K562 (cell line): Measurements from ENCODE around the gene MNDA. TPM values are rescaled to one million over a fixed set of nuclear protein-coding genes. Genes with fewer than 3 reads are reported as not detected.

Experiments used
- CEBPG ChIP-seq, 3 experiments: fragments of 200-800 bp in 1 of 3; sonication (Bioruptor generic) in 1 of 3; sonication (generic) in 1 of 3; formaldehyde crosslinking in 1 of 3; IDR thresholded peaks in 2 of 3; conservative IDR thresholded peaks in 1 of 3; 2 replicates each; pipeline versions ENCODE4 v1.6.1 to v1.8.0; 2016 to 2022; ENCODE audit warnings: missing compliant biosample characterization in 2 of 3, missing genetic modification characterization in 2 of 3, mild to moderate bottlenecking in 1 of 3, missing genetic modification reagents in 1 of 3
- CHD4 ChIP-seq: fragments of 200-600 bp; sonication (generic); IDR thresholded peaks from 3 replicates; pipeline ENCODE4 v1.6.1; 2012; ENCODE audit warnings: low read depth, mild to moderate bottlenecking, mixed read lengths, low read length, inconsistent platforms; ENCODE audit not compliant: insufficient read depth, insufficient replicate concordance, poor library complexity, severe bottlenecking
- ETV6 ChIP-seq, 3 experiments: fragments of 150-350 bp in 1 of 3; sonication (generic) in 1 of 3; formaldehyde crosslinking in 1 of 3; IDR thresholded peaks; 2 replicates each; pipeline versions ENCODE4 v1.6.1 to v1.8.0; 2014 to 2022; ENCODE audit warnings: borderline replicate concordance in 2 of 3, low read depth in 2 of 3, antibody characterized with exemption in 1 of 3, low read length in 1 of 3, mild to moderate bottlenecking in 1 of 3, missing genetic modification reagents in 1 of 3
- FOXA3 ChIP-seq, 2 experiments: fragments of 450-650 bp in 1 of 2; sonication (generic) in 1 of 2; formaldehyde crosslinking; IDR thresholded peaks in 1 of 2; conservative IDR thresholded peaks in 1 of 2; 2 replicates each; pipeline versions ENCODE4 v1.4.0 to v1.8.0; 2020 to 2022; ENCODE audit warnings: mild to moderate bottlenecking in 2 of 2, missing genetic modification reagents in 1 of 2
- GTF2B ChIP-seq: IDR thresholded peaks from 2 replicates; pipeline ENCODE4 v1.6.1; 2011; ENCODE audit not compliant: insufficient read length; ENCODE audit errors: extremely low read depth
- NFYB ChIP-seq: IDR thresholded peaks from 2 replicates; pipeline ENCODE4 v1.6.1; 2011; ENCODE audit warnings: mild to moderate bottlenecking, moderate library complexity; ENCODE audit not compliant: insufficient read length; ENCODE audit errors: extremely low read depth
- POLR2AphosphoS5 ChIP-seq: IDR thresholded peaks from 2 replicates; pipeline ENCODE4 v1.6.1; 2011; ENCODE audit warnings: mild to moderate bottlenecking, low read depth, low read length, moderate library complexity; ENCODE audit not compliant: control insufficient read depth, insufficient read depth
- RBM14 ChIP-seq: fragments of 200-400 bp; formaldehyde crosslinking; IDR thresholded peaks from 2 replicates; pipeline ENCODE4 v1.6.1; 2018; ENCODE audit warnings: low read depth, mild to moderate bottlenecking, low read length, moderate library complexity, borderline replicate concordance; ENCODE audit not compliant: insufficient read depth
- RFX1 ChIP-seq: fragments of 450-650 bp; IDR thresholded peaks from 2 replicates; pipeline ENCODE4 v1.6.1; 2016; ENCODE audit warnings: mild to moderate bottlenecking, moderate library complexity
- TCFL5 ChIP-seq: fragments of 250-450 bp; sonication (Bioruptor Pico); conservative IDR thresholded peaks from 2 replicates; pipeline ENCODE4 v1.6.1; 2021; ENCODE audit warnings: mild to moderate bottlenecking, moderate library complexity, matching md5 sums
- ZBTB11 ChIP-seq, 3 experiments: fragments of 200-800 bp in 1 of 3; fragments of 250-450 bp in 1 of 3; fragments of 450-650 bp in 1 of 3; sonication (Bioruptor Pico) in 1 of 3; sonication (Bioruptor generic) in 1 of 3; formaldehyde crosslinking in 1 of 3; IDR thresholded peaks; 2 replicates each; pipeline versions ENCODE4 v1.6.1 to v1.8.0; 2016 to 2022; ENCODE audit warnings: mild to moderate bottlenecking in 2 of 3, missing genetic modification characterization in 2 of 3, missing compliant biosample characterization in 1 of 3, moderate library complexity in 1 of 3
- ZBTB12 ChIP-seq: fragments of 250-450 bp; sonication (Bioruptor Pico); IDR thresholded peaks from 2 replicates; pipeline ENCODE4 v1.4.0; 2020
- ZNF12 ChIP-seq: sonication (generic); formaldehyde crosslinking; IDR thresholded peaks from 2 replicates; pipeline ENCODE4 v1.4.0; 2020; ENCODE audit warnings: mild to moderate bottlenecking, missing genetic modification reagents
- ZNF143 ChIP-seq: sonication (generic); formaldehyde crosslinking; IDR thresholded peaks from 2 replicates; pipeline ENCODE4 v1.9.0; 2022; ENCODE audit warnings: mild to moderate bottlenecking, missing genetic modification reagents
- ZNF165 ChIP-seq: fragments of 250-450 bp; sonication (Bioruptor Pico); IDR thresholded peaks from 2 replicates; pipeline ENCODE4 v1.4.0; 2020; ENCODE audit warnings: borderline replicate concordance
- ZNF232 ChIP-seq: sonication (generic); formaldehyde crosslinking; IDR thresholded peaks from 2 replicates; pipeline ENCODE4 v1.8.0; 2022; ENCODE audit warnings: mild to moderate bottlenecking, missing genetic modification reagents
- ZNF507 ChIP-seq: conservative IDR thresholded peaks from 2 replicates; pipeline ENCODE4 v1.6.1; 2017; ENCODE audit warnings: missing genetic modification characterization, missing compliant biosample characterization
- ZNF668 ChIP-seq: fragments of 250-450 bp; sonication (Bioruptor Pico); IDR thresholded peaks from 2 replicates; pipeline ENCODE4 v1.8.0; 2022; ENCODE audit warnings: mild to moderate bottlenecking, inconsistent platforms
- polyA plus RNA-seq, 8 experiments: library from polyadenylated mRNA; depleted of rRNA in 4 of 8; stranded (reverse) in 5 of 8; unstranded in 3 of 8; fragments of >200 nt; fragmentation: Nextera tagmentation in 2 of 8; fragmentation: Illumina TruSeq in 1 of 8; extraction: Ambion mirVana in 2 of 8; extraction: Trizol in 1 of 8; gene quantifications; 2 replicates each; pipeline versions ENCODE4 v1.2.1 to v1.2.3, GENCODE V29; 2011 to 2014; ENCODE audit warnings: inconsistent platforms in 1 of 8, missing spikeins in 1 of 8
- total RNA-seq, 7 experiments: library from RNA; depleted of rRNA in 6 of 7; stranded (reverse); fragments of >200 nt in 6 of 7; fragmentation: Illumina TruSeq in 2 of 7; extraction: Trizol in 2 of 7; gene quantifications; 2 replicates each; pipeline versions ENCODE4 v1.2.1 to v1.2.3, GENCODE V29; 2011 to 2021; ENCODE audit warnings: low replicate concordance in 1 of 7

Gene MNDA
- total and polyA plus RNA-seq, 9 of the 15 experiments (the other 6 are each of a cell fraction or from before 2014, with no cell fraction given): 0.08 to 0.14 (median 0.09) TPM; not detected in 6

GRCh38 chr1:158819461-158820443, 11.4 kb upstream of the MNDA start (continued):
- peak in 1 of 2 experiments; percentile 74; a peak in 2 of 4 replicates for TF ChIP-seq FOXA3 (CRISPR knock-in tag; conservative IDR thresholded peaks at IDR 0.05 in 1 of 2, IDR thresholded peaks at IDR 0.05 in 1 of 2)
- TF ChIP-seq ZNF668 (CRISPR knock-in tag): no peak
- TF ChIP-seq POLR2AphosphoS5: peak; percentile 74
- TF ChIP-seq CHD4: no peak
- no peak for TF ChIP-seq CEBPG (CRISPR knock-in tag; IDR thresholded peaks at IDR 0.05)
- no peak for TF ChIP-seq CEBPG (tag; conservative IDR thresholded peaks at IDR 0.05 in 1 of 2, IDR thresholded peaks at IDR 0.05 in 1 of 2)
- TF ChIP-seq TCFL5: peak; percentile 53; the same call in 1 of the 2 replicates
- no peak for TF ChIP-seq RBM14
- TF ChIP-seq ZBTB11 (CRISPR knock-in tag; IDR thresholded peaks at IDR 0.05): peak in 1 of 3 experiments; percentile 61; a peak in 2 of 6 replicates
- TF ChIP-seq ZNF165 (CRISPR knock-in tag): no peak
- no peak for TF ChIP-seq ZNF12 (CRISPR knock-in tag)
- 0 out of 4 replicates have a peak, but pooled peaks of 1 of the 2 experiments have one; percentile 54 for TF ChIP-seq ETV6 (IDR thresholded peaks at IDR 0.05; ENCODE audit: borderline replicate concordance in 1 of 2, low read depth in 2 of 2, low read length in 1 of 2)
- no peak for TF ChIP-seq ETV6 (CRISPR knock-in tag; IDR thresholded peaks at IDR 0.05; ENCODE audit: borderline replicate concordance)
- no peak for TF ChIP-seq ZNF143 (CRISPR knock-in tag)
- no peak for TF ChIP-seq GTF2B
- no peak for TF ChIP-seq ZNF232 (CRISPR knock-in tag)
- peak; percentile 32; the same call in 1 of the 2 replicates for TF ChIP-seq ZBTB12 (CRISPR knock-in tag)
- no peak for TF ChIP-seq ZNF507 (tag)
- no peak for TF ChIP-seq RFX1
- no peak for TF ChIP-seq NFYB
